Panc1 (cell line): ENCODE data around the gene ZNF333. TPM values are rescaled to one million over a fixed set of nuclear protein-coding genes. Genes with fewer than 3 reads are reported as not detected.

Source experiments
- ATAC-seq: fragments of 200-7000 bp; cut with Tn5 transposase; 2 replicates; pipeline ENCODE4 v1.9.1; 2020; ENCODE audit warnings: mild to moderate bottlenecking, moderate library complexity
- BruUV-seq: library from RNA; stranded (reverse); fragments of 400-500 nt; replicated peaks from 2 replicates; lab custom pipeline; 2021; lab: Mats Ljungman, UMichigan
- CTCF ChIA-PET: fragments of 300-600 bp; sonication (Branson Sonifier 250); formaldehyde crosslinking; loops from one replicate; lab custom pipeline; 2022; ENCODE audit warnings: antibody characterized with exemption; lab: Charles Lee
- POLR2A ChIA-PET: fragments of 300-600 bp; sonication (Branson Sonifier 250); formaldehyde crosslinking; loops from one replicate; lab custom pipeline; 2022; ENCODE audit warnings: antibody characterized with exemption; lab: Charles Lee
- DNase-seq: peaks from one replicate; pipeline ENCODE4 v3.0.0-alpha.2; 2010; ENCODE audit warnings: low read depth, low spot score
- H3K27ac ChIP-seq: 2 replicates; pipeline ENCODE4 v1.5.1; 2011; ENCODE audit warnings: mild to moderate bottlenecking, low read length, inconsistent platforms
- H3K27me3 ChIP-seq: fragments of 200-500 bp; sonication (Bioruptor generic); 2 replicates; pipeline ENCODE4 v1.6.0; 2014; ENCODE audit warnings: low read length, inconsistent platforms; ENCODE audit not compliant: control insufficient read depth, insufficient read depth
- H3K36me3 ChIP-seq: fragments of 200-500 bp; sonication (Bioruptor generic); 2 replicates; pipeline ENCODE4 v1.5.1; 2014; ENCODE audit warnings: inconsistent platforms, mild to moderate bottlenecking, low read length, moderate library complexity; ENCODE audit not compliant: control insufficient read depth, insufficient read depth
- H3K4me1 ChIP-seq: 2 replicates; pipeline ENCODE4 v1.5.1; 2011; ENCODE audit warnings: inconsistent platforms, mild to moderate bottlenecking, low read length, moderate library complexity; ENCODE audit not compliant: control insufficient read depth, insufficient read depth
- H3K4me3 ChIP-seq, 2 experiments: 2 replicates each; pipeline ENCODE4 v1.5.1; 2011 to 2012; ENCODE audit warnings: low read depth in 2 of 2, low read length in 2 of 2, mild to moderate bottlenecking in 2 of 2, inconsistent platforms in 1 of 2, moderate library complexity in 1 of 2
- H3K9me3 ChIP-seq: fragments of 200-500 bp; sonication (Bioruptor generic); 2 replicates; pipeline ENCODE4 v1.5.1; 2014; ENCODE audit warnings: low read depth, mild to moderate bottlenecking, inconsistent platforms, low read length, moderate library complexity; ENCODE audit not compliant: control insufficient read depth, insufficient read depth
- CTCF ChIP-seq: fragments of 450-650 bp; IDR thresholded peaks from 2 replicates; pipeline ENCODE4 v1.5.1; 2017; ENCODE audit warnings: mild to moderate bottlenecking
- POLR2AphosphoS5 ChIP-seq: IDR thresholded peaks from 2 replicates; pipeline ENCODE4 v1.6.1; 2012; ENCODE audit warnings: mild to moderate bottlenecking, low read depth, low read length, moderate library complexity
- REST ChIP-seq, 2 experiments: IDR thresholded peaks; 2 replicates each; pipeline ENCODE4 v1.6.1; 2011 to 2012; ENCODE audit warnings: low read depth in 2 of 2, control low read depth in 1 of 2, low read length in 1 of 2, mild to moderate bottlenecking in 1 of 2, moderate library complexity in 1 of 2; ENCODE audit not compliant: insufficient read depth in 1 of 2
- SIN3A ChIP-seq: IDR thresholded peaks from 2 replicates; pipeline ENCODE4 v1.6.1; 2012; ENCODE audit warnings: low read depth, mild to moderate bottlenecking, low read length, moderate library complexity, borderline replicate concordance; ENCODE audit not compliant: insufficient read depth
- TCF7L2 ChIP-seq: IDR thresholded peaks from 2 replicates; pipeline ENCODE4 v1.6.1; 2011; ENCODE audit warnings: mild to moderate bottlenecking, low read depth, low read length, inconsistent platforms
- in situ Hi-C: cut with HindIII; loops from 2 replicates; pipeline ENCODE4 v1.10.0; 2016; ENCODE audit warnings: low sequenced_read_pairs, low pct_unique_long_range_greater_than_20kb
- intact Hi-C: fragments of 100-400 bp; cut with micrococcal nuclease; formaldehyde crosslinking; loops from one replicate; pipeline ENCODE4 v1.10.0; 2022; ENCODE audit not compliant: unreplicated experiment
- total RNA-seq: library from RNA; stranded (reverse); gene quantifications from one replicate; pipeline ENCODE4 v1.2.1, GENCODE V29; 2021; ENCODE audit not compliant: unreplicated experiment

ZNF333 gene
- total RNA-seq, 1 experiment from 2014 or later: 9.2 TPM

GRCh38 chr19:14770944-14771839 lies 81.3 kb downstream of the ZNF333 start:
- in situ Hi-C loops: no loop called here
- BruUV-seq: no TSS peak

GRCh38 chr19:14772467-14772866 lies 82.6 kb downstream of the ZNF333 start:
- no peaks in the 10 kb centered on the region for H3K4me1 ChIP-seq
- no peaks in the 10 kb centered on the region for H3K27me3 ChIP-seq
- DNase-seq: no peak
- no TSS peak for BruUV-seq
- H3K4me3 ChIP-seq: no peak overlapping the region
- H3K9me3 ChIP-seq: no peaks in the 10 kb centered on the region
- in situ Hi-C loops: no loop called here
- intact Hi-C loops: no loop called here
- ATAC-seq: no peak
- ChIA-PET POLR2A (no interaction called here), CTCF (no interaction called here)
- H3K27ac ChIP-seq: no peak overlapping the region
- H3K36me3 ChIP-seq: no peaks in the 10 kb centered on the region; the same call in 1 of the 2 replicates
- TF ChIP-seq REST (IDR thresholded peaks at IDR 0.05; ENCODE audit: insufficient read depth in 1 of 2, low read depth in 2 of 2, low read length in 1 of 2) (no peak), TCF7L2 (no peak), CTCF (no peak), SIN3A (no peak)

More at GRCh38 chr19:14770944-14771839, 81.3 kb downstream of the ZNF333 start:
- no peak overlapping the region for H3K27ac ChIP-seq
- ATAC-seq (no peak), DNase-seq (no peak)
- no peaks in the 10 kb centered on the region; the same call in 1 of the 2 replicates for H3K36me3 ChIP-seq
- ChIA-PET POLR2A (no interaction called here), CTCF (no interaction called here)
- no peaks in the 10 kb centered on the region for H3K4me1 ChIP-seq
- intact Hi-C loops: no loop called here
- TF ChIP-seq CTCF: no peak
- no peak for TF ChIP-seq POLR2AphosphoS5
- TF ChIP-seq REST (IDR thresholded peaks at IDR 0.05; ENCODE audit: insufficient read depth in 1 of 2, low read depth in 2 of 2, low read length in 1 of 2): no peak
- no peak for TF ChIP-seq TCF7L2
- TF ChIP-seq SIN3A: no peak
- no peaks in the 10 kb centered on the region for H3K9me3 ChIP-seq
- no peaks in the 10 kb centered on the region for H3K27me3 ChIP-seq
- H3K4me3 ChIP-seq: no peak overlapping the region
